ENCODE measurements around the gene IFNA13.
"Not testable (repeated sequence)": the region's sequence is repeated elsewhere in the genome, so short reads cannot be mapped to it uniquely, and the experiment has no call there.

The IFNA13 gene

DNA sequence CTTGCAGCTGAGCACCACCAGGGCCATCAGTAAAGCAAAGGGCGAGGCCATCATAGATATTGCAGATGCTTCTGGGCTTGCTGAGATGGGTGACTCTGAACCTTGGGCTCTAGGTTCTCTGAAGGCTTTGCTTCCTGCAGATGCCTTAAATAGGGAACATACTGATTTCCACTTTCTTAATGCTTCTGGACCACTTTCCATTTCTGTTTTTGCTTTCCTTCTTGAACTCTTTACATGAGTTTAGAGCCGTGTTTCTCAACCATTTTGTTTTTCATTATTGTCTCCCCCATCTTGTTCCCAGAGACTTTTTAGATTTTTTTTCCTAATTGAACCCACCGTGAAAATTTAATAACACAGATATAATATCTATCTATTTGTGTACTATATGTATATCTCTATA is at the start of gene IFNA13:
Gene IFNA13 (minus strand): TSS at position 101 of the 400 bp plus-strand sequence. CDS start 47 bp downstream, at position 54.
- DNase-seq: no peak

DNA sequence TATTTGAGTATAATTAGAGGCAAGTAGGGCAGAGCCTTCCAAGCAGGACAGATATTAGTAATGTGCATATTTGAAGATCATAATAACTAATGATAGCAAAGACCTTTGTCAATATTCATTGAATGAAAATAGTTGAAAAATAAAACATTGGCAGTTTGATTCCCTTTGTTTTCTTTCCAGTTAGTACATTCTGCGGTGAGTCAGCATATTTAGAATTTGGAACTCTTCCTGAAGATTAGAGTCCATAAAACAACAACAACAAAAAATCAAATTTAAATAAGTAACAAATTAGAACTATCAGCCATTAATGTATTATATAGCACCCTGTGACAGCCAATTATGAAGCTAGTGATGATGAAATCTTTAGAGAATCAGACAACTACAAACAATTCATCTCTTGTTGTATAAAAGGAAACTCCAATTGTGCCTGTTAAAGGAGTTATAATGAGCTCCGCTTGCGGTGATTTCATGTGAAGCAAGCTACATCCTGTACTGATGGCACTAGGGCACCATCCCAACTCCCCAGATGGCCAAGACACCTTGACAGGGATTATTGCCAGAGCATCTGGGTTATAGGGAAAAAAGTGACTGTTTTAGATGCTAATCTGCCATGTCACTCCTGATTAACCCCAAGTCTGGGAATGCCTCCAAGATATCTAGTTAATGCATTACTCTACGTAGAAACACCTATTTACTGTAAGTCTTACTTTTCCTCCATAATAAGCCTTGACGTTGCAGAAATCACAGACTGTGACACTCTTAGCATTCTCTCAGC is 47.8 kb upstream of the IFNA13 start:
- no peak for DNase-seq

DNA sequence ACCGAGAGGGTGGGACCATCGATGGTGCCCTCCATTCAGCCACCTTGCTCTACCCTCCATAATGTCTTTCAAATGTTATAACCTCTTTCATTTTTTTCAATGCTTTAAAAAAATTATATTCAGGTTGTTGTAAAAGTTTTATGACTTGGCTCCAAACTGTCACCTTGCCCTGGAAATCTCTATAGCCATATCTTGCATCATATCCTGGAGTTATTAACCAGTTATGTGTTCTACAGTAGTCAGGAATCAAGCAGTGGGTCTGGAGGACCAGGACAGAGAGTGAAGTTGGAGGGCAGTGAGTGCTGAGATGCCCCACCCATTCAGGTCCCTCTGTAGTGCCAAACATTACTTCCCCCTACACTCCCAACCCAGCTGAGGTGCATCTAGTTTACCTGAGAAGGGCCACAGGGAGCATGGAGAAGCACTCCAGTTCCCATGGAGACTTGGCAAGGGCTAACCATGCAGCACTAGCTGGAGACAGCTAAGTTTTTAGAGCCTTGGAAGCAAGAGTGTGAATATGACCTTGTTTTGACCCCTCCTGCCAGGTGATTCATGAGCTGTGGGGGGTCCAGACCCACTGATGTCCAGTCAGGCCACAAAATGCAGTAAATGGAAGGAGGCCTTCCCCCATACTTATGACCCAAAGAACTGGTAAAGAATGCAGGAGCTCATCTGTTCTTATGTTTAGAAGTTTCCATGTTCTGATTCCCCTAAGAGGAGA is 46.5 kb upstream of the IFNA13 start:
- DNase-seq: no peak

DNA sequence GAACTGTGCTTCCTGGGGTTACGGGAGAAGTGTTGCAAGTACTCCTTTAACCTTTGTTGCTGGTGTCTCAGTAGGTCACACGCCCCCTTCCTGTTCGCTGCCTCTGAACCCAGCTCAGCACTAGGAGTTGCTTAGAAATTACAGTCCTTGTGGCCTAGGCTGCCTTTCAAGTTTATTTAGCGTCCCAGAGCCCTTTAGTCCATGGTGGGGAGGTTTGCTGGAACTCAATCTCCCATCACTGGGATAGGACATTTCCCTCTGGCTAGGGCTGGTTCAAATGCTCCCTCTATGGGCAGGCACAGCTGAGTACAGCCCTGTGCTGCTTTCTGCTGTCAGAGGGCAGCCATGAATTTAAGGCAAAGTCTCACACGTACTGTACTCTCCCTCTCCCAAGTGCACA is 45.8 kb upstream of the IFNA13 start:
- DNase-seq: no peak

DNA sequence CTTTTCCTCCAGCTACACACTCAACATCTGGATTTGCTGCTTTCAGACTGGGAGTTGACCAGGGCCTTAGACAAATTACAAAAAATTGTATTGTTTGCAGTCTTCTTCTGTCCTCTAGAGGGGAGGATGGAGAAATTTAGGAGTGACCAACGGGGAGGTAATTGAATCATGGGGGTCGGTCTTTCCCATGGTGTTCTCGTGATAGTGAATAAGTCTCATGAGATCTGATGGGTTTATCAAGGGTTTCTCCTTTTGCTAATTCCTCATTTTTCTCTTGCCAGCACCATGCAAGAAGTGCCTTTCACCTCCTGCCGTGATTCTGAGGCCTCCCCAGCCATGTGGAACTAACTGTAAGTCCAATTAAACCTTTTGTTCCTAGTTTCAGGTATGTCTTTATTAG is 45.3 kb upstream of the IFNA13 start:
- no peak for DNase-seq

DNA sequence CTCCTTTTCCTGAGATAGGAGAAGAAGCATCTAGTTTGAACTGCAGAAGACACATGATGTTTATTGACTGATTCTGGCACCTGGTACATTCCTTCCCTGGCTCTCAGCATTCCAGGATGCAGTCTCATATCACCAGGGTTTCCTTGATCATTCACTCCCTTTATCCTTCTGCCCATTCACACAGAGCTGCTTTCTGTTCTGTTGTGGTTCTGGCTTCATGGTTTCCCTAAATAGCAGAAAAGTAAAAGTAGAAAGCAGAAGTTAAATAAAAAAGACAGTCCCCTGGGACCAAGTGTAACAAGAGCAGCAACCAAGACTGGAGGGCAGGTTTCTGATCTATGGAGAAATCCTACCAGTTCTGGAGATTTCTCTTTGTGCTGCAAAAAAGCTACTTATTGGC is 44.2 kb upstream of the IFNA13 start:
- DNase-seq: no peak

DNA sequence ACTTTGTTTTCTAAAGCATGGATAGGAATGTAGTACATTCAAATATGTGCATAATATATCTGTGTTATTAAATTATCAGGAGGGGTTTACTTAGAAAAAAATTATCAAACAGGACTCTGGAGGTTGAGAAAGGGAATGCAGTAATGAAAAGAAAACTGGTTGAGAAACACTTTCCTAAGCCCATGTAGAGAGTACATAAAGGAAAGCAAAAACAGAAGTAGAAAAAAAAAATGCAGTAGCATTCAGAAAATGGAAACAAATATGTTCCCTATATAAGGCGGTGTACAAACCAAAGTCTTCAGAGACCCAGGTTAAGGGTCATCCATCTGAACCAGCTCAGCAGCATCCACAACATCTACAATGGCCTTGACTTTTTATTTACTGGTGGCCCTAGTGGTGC is 41.0 kb upstream of the IFNA13 start, which contains the start of gene IFNA8:
Gene IFNA8 (plus strand): TSS at position 301 of the 400 bp plus-strand sequence. CDS start 60 bp downstream, at position 361.
- DNase-seq: no peak

DNA sequence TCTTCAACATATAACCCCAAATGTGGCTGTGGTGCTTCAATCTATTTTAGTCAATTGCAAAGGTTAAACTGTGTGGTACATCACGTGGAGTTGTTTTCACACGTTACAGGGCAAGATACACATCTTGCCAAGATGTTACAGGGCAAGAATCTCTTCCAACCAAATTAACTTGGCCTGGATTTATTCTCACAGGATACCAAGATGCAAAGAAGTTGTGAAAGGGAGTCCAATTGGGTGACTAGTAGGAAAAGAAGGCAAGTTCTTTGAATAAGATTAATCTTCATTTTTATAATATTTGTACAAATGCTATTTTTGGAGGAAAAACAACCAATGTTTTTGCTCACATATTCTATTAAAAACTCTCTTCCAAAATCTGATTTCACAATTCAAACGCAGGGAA is 36.3 kb upstream of the IFNA13 start:
- DNase-seq: no peak

DNA sequence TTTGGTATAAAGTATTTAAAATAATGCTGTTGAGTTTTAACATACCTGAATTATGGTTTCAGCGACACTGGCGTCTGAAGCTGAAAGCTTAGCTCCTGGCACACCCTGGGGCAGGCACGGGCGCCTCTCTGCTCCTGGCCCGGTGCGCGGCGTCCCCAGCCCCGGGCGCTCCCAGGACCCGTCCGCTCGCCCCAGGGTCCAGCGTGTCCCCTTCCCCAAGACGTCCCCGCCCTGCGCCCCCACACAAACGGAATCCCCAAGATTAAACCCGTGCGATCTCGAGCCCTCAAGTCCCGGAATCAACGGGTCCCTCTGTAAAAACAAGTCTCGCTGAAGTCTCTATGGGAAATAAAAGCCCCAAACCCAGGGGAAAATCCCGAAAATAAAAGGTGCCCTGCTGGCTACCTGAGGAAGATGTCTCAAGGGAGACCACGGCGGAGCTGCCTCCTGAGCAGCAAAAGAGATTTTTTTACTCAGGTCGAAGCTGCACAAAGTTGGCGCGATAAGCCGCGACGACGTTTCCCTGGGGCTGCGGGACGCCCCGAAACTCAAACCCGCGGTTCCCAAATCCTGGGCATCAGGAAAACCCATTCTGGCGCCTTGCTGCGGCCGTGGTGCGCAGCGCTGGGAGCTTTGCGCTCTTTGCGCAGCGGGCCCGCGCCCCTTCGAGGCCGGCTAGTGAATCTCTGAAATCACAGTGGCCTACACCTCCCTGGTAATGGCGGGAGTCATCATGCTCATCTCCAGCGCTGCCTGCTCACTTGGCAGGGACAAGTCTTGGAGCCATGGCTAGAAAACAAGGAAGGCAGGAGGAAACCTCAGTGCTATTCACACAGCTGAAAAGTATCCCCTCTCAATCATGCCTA is 34.8 kb upstream of the IFNA13 start:
- no peak for DNase-seq

DNA sequence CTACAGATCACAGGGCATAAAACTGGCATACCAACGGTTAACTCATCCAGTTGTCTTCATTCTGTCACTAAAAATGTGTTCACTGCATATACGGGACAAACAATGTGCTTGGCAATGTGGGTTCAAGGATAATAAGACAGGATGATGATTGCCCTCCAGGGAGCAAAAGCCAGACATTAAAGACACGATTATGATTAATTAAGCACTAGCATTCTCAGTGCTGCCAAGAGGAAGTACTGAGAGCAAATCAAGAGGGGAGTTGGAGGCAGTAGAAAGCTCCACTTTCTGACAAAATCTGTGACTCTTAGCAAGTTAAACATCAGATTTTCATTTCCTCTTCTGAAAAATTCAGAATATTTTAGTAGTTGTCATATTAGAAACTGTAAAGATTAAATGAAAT is 32.1 kb upstream of the IFNA13 start:
- DNase-seq: no peak

DNA sequence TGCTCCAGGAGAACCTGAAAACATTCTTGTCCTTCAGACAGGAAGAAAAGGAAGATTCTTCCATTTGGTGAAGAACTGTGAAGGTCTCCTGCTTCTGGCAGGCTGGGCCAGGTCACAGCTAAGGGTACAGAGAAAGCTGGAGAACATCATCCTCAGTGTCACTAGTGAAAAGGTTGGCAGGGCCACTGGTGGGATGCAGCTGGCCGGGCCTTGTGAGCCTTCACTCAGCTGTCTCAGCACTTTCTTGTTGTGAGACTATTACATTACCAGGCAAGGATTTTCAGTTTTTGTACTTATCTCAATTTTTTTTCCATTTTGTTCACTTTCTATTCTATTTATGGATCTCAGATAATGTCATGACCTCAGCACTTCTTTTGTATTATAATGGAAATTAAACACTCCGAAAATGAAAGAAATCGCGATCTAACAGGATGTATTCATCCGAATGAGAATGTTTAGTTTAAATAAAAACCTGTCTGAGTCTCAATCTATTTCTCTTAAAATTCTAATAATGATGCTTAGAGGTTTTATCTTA is 31.2 kb upstream of the IFNA13 start:
- no peak for DNase-seq

DNA sequence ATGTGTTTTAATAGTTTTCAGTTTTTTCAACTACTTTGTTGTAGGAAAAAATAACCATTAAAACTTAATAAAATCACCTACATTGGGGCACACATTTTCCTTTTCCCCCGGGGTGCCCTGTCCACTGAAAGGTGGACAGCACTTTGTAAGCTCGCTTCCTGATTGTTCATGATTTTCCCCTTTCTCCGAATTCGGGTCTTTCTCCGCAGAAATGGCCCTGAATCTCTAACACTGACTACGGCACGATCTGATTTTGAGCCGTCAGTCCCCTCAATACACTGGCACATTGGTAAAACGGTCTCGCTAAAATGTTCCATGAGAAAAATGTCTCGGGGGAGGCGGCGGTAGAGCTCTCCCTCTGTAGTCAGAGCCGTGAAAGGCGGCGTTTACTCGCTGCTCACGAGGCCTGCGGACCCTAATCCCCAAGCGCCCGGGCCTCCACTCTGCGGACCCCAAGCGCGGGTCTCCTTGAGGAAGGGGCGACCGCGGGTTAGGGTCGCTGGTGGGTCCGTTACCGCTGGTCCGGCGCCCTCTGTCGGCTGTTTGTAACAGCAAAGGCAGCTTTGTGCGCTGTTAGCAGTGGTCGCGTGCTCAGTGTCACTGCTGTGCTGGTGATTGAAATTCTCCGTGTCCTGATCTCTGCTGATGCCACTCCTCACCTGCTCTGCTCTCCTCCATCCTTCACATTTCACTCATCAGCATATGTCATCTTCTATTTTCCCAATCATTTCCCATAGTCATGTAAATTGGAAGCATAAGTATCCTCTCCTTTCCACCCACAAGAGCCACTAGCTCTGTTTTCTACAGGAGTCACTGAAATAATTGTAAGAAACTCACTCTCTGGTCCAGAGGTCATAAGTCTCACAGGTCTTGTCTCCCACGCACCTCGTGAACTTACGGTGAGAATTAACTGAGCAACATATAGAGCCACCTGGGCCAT is 28.2 kb upstream of the IFNA13 start:
- peak; percentile 63 for DNase-seq

DNA sequence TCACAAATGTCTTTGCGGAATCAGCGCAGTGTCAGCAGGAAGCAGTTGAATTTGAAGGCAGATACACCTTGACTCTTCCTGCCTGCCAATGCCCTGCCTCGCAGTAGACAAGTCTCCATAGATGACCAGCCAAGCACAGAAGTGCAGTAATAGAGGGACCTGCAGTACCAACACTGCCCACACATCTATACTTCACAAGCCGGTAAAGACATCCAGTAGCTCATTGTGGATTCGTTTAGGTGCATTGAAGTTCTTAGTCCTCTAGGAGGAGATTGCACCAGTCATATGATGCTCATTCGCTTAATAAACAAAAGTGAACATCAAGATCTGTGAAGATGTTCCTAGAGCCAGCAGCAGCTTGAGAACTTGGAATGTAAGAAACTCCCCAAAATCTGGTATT is 24.4 kb upstream of the IFNA13 start:
- DNase-seq: no peak

DNA sequence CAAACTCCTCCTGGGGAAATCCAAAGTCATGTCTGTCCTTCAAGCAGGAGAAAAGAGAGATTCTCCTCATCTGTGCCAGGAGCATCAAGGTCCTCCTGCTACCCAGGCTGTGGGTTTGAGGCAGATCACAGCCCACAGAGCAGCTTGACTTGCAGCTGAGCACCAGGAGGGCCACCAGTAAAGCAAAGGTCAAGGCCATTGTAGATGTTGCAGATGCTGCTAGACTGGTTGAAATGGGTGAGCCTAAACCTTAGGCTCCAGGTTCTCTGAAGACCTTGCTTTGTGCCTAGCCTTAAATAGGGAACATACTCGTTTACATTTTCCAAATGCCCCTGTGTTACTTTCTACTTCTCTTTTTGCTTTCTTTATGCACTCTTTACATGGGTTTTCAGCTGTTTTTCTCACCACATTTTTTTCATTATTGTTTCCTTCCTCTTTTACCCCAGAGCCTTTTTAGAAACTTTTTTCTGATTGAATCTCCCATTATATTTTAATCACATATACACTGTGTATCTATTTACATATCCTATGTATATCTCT is 17.3 kb upstream of the IFNA13 start, which contains the start of gene IFNA2:
Gene IFNA2 (minus strand): TSS at position 268 of the 540 bp plus-strand sequence. CDS start 69 bp downstream, at position 199.
- no peak for DNase-seq

DNA sequence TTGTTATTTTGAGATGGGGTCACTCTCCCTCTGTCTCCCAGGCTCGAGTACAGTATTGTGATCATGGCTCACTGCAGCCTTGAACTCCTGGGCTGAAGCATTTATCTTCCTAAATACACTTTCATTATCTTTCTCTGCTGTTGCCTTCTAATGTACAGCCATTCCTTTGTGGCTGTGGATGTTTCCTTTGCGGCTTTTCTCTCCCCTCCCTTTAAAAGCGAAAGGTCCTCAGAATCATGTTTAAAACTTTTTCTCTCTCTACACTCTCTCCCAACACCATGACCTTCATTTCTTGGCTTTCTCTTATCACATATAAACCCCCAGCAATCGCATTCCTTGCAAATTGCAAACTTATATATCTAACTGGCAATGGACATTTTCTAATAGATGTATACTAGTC is 15.8 kb upstream of the IFNA13 start:
- no peak for DNase-seq

DNA sequence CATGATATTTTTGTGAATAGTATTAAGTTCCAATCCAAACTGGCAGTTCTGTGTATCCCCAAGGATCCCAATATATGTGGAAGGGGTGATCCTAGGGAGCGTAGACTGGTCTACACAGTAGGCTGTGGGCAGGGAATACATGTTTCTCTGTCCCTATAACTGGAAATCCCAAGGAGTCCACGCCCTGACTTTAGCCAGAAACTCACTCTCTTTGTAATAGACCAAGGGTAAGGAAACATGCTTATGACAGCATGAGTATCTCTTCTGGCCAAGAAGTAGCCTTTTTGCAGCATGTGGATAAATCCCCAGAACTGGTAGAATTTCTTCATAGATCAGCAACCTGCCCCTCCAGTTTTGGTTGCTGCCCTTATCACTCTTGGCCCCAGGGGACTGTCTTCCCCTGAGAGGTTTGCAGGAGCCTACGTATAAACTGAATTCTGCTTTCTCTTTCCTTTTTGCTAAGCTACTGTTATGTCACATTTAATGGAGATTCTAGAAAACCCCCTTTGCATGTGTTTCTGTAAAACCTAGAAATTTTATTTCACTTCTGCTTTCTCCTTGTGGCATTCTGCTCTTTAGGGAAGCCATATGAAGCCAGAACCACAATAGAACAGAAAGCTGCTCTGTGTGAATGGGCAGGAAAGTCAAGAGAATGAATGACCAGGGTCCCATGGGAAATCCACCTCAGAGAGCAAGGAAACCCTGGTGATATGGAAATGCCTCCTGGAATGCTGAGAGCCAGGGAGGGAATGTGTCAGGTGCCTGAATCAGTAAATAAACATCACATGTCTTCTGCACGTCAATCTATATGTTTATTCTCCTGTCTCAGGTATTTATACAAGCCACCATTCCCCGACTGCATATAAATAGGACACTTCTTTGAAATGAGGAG is 13.8 kb upstream of the IFNA13 start:
- DNase-seq: no peak

DNA sequence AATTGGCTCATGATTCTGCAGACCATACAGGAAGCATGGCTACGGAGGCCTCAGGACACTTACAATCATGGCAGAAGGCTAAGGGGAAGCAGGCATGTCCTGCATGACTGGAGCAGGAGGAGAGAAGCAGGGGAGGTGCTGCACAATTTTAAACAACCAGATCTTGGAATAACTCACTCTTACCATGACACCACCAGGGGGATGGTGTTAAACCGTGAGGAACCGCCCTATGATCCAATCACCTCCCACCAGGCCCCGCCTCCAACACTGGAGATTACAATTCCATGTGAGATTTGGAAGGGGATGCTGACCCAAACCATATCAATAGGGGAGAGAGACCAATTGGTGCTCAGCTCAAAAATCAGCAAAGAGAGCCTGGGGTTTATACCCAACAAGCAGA is 3.6 kb upstream of the IFNA13 start:
- not testable (repeated sequence) for DNase-seq

DNA sequence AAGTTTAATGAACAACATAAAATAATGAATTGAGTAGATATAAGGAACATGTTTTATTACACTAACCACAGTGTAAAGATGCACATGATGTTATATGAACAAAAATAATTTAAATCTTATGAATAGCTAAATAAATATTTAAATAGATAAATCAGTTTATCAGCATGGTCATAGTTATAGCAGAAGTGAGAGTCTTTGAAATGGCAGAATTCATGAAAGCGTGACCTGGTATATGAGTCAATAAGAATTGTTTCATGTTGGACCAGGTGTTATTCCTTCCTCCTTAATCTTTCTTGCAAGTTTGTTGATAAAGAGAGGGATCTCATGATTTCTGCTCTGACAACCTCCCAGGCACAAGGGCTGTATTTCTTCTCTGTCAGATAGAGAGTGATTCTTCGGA is 688 bp downstream of the IFNA13 start:
- DNase-seq: not testable (repeated sequence)

DNA sequence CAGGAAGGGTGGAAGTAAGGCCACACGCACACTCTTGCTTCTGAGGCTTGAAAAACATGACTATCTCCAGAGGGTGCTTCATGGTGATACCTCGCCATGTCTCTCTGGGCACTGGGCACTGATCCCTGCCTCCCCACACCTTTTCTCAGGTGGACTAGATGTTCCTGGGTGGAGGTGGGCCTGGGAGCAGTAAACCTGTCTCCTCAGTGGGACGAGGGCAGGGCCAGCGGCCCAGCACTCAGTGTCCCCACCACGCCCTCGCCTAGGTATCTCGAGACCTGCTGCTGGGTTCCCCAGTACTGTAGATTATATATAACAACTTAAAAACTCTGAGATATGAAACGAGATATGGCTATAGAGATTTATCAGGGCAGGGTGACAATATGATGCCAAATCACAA is 5.6 kb downstream of the IFNA13 start:
- DNase-seq: no peak

All from stimulated activated CD4-positive, alpha-beta T cell treated with anti-CD3 and anti-CD28 coated beads, Interleukin-4, amount 100 ng/mL, for 24 hours (primary cell).